GM06990 (cell line): Measurements from ENCODE around the gene UBN1.

ENCODE experiments used
- DNase-seq: peaks from one replicate; pipeline ENCODE4 v3.0.0-alpha.2; 2011; ENCODE audit not compliant: insufficient read length; ENCODE audit errors: extremely low read depth
- H3K27me3 ChIP-seq: replicated peaks from 2 replicates; pipeline ENCODE4 v1.6.0; 2011; ENCODE audit warnings: low read length; ENCODE audit not compliant: control insufficient read depth, insufficient read depth
- H3K36me3 ChIP-seq: 2 replicates; pipeline ENCODE4 v1.5.1; 2011; ENCODE audit warnings: low read length; ENCODE audit not compliant: control insufficient read depth, insufficient read depth
- H3K4me3 ChIP-seq: replicated peaks from 2 replicates; pipeline ENCODE4 v1.5.1; 2011; ENCODE audit warnings: low read depth, mild to moderate bottlenecking, control low read depth, low read length
- TF ChIP-seq, protein P1 (sequence below): IDR thresholded peaks from 2 replicates; pipeline ENCODE4 v1.5.1; 2011; ENCODE audit warnings: low read length, control low read depth, mild to moderate bottlenecking, inconsistent platforms; ENCODE audit not compliant: insufficient read depth, poor library complexity, severe bottlenecking

UBN1 gene

DNA sequence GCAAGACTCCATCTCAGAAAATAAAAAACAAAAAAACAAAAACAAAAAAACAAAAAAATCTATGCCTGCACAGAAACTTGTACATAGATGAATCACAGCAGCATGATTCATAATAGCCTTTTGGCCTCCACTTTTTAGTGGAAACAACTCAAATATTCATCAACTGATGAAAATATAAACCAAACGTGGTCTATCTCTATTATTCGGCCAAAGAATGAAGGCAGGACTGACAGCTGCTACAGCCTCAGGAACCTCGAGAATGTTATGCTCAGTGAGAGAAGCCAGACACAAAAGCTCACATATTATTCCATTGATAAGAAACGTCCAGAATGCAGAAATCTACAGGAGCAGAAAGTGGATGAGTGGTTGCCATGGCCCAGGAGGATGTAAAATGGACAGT is 69.8 kb downstream of the UBN1 start:
- DNase-seq: no peak
- H3K27me3 ChIP-seq: no peaks in the 10 kb centered on the region; the same call in 1 of the 2 replicates
- no peaks in the 10 kb centered on the region for H3K36me3 ChIP-seq
- TF ChIP-seq, protein P1, sequence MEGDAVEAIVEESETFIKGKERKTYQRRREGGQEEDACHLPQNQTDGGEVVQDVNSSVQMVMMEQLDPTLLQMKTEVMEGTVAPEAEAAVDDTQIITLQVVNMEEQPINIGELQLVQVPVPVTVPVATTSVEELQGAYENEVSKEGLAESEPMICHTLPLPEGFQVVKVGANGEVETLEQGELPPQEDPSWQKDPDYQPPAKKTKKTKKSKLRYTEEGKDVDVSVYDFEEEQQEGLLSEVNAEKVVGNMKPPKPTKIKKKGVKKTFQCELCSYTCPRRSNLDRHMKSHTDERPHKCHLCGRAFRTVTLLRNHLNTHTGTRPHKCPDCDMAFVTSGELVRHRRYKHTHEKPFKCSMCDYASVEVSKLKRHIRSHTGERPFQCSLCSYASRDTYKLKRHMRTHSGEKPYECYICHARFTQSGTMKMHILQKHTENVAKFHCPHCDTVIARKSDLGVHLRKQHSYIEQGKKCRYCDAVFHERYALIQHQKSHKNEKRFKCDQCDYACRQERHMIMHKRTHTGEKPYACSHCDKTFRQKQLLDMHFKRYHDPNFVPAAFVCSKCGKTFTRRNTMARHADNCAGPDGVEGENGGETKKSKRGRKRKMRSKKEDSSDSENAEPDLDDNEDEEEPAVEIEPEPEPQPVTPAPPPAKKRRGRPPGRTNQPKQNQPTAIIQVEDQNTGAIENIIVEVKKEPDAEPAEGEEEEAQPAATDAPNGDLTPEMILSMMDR: no peak
- H3K4me3 ChIP-seq: no peak overlapping the region

DNA sequence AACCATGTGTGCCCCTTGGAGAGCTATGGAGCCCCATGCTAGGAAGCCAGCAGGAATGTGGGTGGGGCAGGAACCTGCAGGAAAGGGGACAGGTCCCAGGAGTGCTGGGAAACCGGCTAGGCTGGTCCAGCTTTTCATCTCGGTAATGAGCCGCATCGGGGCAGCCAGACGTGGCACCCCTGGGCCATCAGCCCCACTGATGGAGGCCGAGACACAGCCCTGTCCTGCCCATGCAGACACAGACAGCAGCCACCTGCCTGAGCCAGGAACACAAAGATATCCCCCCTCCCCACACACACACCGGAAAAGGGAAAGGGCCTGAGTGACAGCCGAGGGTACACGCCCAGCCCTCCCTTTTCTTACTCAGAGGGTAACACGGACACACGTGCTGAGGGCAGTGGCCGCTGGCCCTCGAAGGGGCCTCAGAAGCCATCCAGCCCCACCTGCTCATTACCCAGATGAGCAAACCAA is 71.5 kb downstream of the UBN1 start:
- H3K4me3 ChIP-seq: no peak overlapping the region
- TF ChIP-seq, protein P1: no peak
- H3K27me3 ChIP-seq: no peaks in the 10 kb centered on the region; the same call in 1 of the 2 replicates
- no peak for DNase-seq
- no peaks in the 10 kb centered on the region for H3K36me3 ChIP-seq

DNA sequence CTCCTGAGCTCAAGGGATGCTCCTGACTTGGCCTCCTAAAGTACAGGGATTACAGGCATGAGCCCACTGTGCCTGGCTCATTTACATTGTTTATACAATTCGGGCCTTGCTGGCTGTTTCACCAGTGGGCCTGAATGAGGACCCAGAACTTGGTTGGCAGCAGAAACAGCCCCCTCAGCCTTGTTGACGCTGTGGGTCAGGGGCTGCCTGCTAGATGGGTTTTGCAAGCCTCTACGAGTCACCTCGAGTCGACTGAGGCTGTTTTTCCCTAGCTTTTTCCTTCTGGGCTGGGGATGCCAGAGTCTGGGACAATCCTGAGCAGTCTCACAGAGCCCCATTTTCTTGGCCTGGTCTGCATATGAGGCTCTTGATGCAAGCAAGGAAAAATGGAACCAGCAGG is 73.5 kb downstream of the UBN1 start:
- Histone ChIP-seq H3K36me3 (no peaks in the 10 kb centered on the region), H3K4me3 (no peak overlapping the region), H3K27me3 (no peaks in the 10 kb centered on the region; the same call in 1 of the 2 replicates)
- DNase-seq: no peak
- TF ChIP-seq, protein P1: no peak

DNA sequence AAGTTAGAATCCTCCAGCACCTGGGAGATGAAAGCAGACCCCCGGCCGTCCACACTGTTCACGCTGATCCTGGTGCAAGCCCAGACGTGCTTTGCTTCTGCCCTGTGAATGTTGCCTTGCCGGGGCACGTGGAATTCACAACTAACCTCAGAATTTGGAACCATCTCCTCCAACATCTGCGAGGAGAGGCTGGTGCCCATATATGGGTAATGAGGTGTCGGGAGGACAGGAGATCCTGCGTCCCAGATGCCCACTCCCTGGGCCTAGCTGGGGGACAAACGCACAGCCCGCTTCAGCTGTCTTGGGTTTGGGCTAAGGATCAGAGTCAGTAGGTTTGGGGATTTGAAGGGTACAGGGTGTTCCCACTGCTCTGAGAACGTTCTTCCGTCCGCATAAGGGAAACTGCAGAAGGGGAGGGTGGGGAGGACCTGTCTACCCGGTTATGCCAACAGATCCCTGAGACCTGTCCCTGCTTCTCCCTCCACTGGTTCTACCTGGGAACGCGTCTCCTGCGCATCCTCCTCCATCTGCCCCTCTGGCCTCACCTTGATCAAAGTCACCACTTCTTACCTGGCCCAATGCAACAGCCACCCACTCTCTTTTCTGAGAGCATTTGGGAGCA is 75.6 kb downstream of the UBN1 start:
- no peaks in the 10 kb centered on the region; the same call in 1 of the 2 replicates for H3K27me3 ChIP-seq
- no peak for DNase-seq
- H3K36me3 ChIP-seq: no peaks in the 10 kb centered on the region
- H3K4me3 ChIP-seq: no peak overlapping the region
- TF ChIP-seq, protein P1: no peak

DNA sequence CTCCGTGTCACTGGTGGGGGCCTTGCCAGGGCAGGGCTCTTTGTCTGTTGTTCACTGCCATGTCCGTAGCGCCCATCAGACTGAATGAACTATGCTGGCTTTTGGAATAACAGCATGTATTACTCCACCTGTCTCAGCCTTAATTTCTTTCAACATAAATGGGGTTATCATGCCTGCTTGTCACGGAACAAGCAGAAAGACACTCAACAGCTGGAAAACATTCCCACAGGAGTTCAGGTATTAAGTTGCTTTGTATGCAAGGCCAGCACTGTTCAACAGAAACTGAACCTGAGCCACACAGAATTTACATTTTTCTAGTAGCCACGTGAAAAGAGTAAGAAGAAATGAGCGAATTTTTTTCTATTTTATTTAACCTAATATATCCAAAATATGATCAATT is 76.6 kb downstream of the UBN1 start:
- Histone ChIP-seq H3K36me3 (no peaks in the 10 kb centered on the region), H3K4me3 (no peak overlapping the region)
- TF ChIP-seq, protein P1: no peak

More for the DNA sequence above, 76.6 kb downstream of the UBN1 start:
- H3K27me3 ChIP-seq: no peaks in the 10 kb centered on the region
- DNase-seq: no peak
